SK-N-MC (cell line): ENCODE data around the gene XPO6.
A peak's percentile ranks its signal among the peaks of the same experiment; 100 is the strongest.

Experiments used
- DNase-seq: peaks from one replicate; pipeline ENCODE4 v3.0.0-alpha.2; 2011; ENCODE audit warnings: low read depth, low spot score
- H3K27ac ChIP-seq: fragments of 200-600 bp; sonication (generic); 2 replicates; pipeline ENCODE4 v1.5.1; 2016; ENCODE audit warnings: mixed run types
- H3K36me3 ChIP-seq: fragments of 200-600 bp; sonication (generic); 2 replicates; pipeline ENCODE4 v1.6.1; 2017; ENCODE audit warnings: antibody characterized with exemption, low read length, mixed read lengths; ENCODE audit not compliant: insufficient read depth
- H3K4me3 ChIP-seq: fragments of 200-600 bp; sonication (generic); 2 replicates; pipeline ENCODE4 v1.5.1; 2016
- H3K9ac ChIP-seq: fragments of 200-600 bp; sonication (generic); 2 replicates; pipeline ENCODE4 v1.8.0; 2017; ENCODE audit warnings: mixed run types, mixed read lengths; ENCODE audit not compliant: insufficient read length
- H3K9me3 ChIP-seq: fragments of 200-600 bp; sonication (generic); 2 replicates; pipeline ENCODE4 v1.6.1; 2017; ENCODE audit warnings: low read depth, mild to moderate bottlenecking, antibody characterized with exemption, low read length, moderate library complexity, mixed read lengths
- EZH2 ChIP-seq: fragments of 200-600 bp; sonication (generic); IDR thresholded peaks from one replicate; pipeline ENCODE4 v1.6.1; 2017; ENCODE audit warnings: antibody characterized with exemption
- FOXP2 ChIP-seq: optimal IDR thresholded peaks from 2 replicates; pipeline ENCODE3; 2011; ENCODE audit warnings: mild to moderate bottlenecking, moderate library complexity; ENCODE audit not compliant: insufficient read depth; ENCODE audit errors: extremely low read length, control extremely low read depth
- POLR2AphosphoS5 ChIP-seq: IDR thresholded peaks from 2 replicates; pipeline ENCODE4 v1.6.1; 2012; ENCODE audit warnings: mild to moderate bottlenecking, low read depth, low read length, borderline replicate concordance

Gene XPO6

DNA sequence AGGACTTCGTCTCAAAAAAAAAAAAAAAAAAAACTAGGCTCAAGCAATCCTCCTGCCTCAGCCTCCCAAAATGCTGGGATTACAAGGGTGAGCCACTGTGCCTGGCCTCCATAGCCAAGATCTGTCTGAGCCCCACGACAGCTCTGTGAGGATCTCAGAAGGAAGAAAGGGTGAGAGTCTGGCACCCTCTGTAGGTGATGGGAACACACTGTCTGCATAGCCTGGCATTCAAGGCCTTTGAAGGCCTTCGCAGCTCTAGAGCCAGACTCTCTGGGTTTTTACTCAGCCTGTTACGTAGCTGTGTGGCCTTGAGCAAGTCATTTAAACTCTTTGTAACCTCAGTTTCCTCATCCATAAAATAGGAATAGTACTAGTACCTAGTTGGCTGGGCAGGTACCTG is 6.3 kb upstream of the XPO6 start:
- H3K9me3 ChIP-seq = no peaks in the 10 kb centered on the region
- no peak for DNase-seq
- no peak for TF ChIP-seq EZH2
- no peak for TF ChIP-seq POLR2AphosphoS5
- TF ChIP-seq FOXP2 = no peak
- no peak overlapping the region for H3K9ac ChIP-seq
- no peak overlapping the region for H3K4me3 ChIP-seq
- no peak overlapping the region for H3K27ac ChIP-seq
- H3K36me3 ChIP-seq = no peaks in the 10 kb centered on the region

DNA sequence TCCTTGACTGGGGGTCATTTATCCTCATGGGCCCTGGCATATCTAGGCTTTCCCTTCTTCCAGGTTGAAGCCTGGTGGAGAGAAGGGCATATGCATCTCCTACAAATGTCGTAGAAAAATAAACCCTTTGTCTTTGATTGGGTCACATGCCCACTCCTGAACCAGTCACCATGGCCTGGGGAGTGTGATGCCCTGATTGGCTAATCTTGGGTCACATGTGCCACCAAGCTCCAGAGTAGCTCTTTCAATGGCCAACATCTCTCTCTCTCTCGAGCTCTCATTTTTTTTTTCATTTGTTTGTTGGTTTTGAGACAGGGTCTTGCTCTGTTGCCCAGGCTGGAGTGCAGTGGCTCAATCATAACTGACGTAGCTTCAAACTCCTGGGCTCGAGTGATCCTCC is 5.6 kb upstream of the XPO6 start:
- H3K9me3 ChIP-seq = no peaks in the 10 kb centered on the region
- no peak for DNase-seq
- TF ChIP-seq POLR2AphosphoS5 (no peak), FOXP2 (no peak), EZH2 (no peak)
- no peak overlapping the region for H3K27ac ChIP-seq
- no peaks in the 10 kb centered on the region for H3K36me3 ChIP-seq
- H3K9ac ChIP-seq = no peak overlapping the region
- H3K4me3 ChIP-seq = no peak overlapping the region

DNA sequence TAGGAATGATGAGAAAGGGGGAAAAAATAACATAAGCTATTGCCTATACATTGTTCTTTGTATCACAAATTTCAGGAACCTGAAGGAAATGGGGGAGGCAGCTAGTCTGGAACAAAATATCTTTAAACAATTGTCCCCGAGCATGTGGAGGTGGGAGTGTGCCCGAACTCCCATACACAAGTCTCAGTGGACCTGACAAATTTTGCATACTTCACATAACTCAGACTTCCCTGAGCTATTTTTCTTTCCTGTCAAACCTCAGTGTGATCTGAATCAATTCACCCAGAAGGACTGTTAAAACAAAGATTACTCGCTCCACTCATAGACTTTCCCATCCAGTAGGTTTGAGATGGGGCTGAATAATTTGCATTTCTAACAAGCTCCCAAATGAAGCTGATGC is 1.6 kb upstream of the XPO6 start:
- peaks cover 6% of the 10 kb centered on the region for H3K36me3 ChIP-seq
- no peak for DNase-seq
- TF ChIP-seq FOXP2 (no peak), POLR2AphosphoS5 (no peak), EZH2 (no peak)
- no peak overlapping the region for H3K4me3 ChIP-seq
- no peaks in the 10 kb centered on the region for H3K9me3 ChIP-seq
- no peak overlapping the region for H3K9ac ChIP-seq
- no peak overlapping the region for H3K27ac ChIP-seq

DNA sequence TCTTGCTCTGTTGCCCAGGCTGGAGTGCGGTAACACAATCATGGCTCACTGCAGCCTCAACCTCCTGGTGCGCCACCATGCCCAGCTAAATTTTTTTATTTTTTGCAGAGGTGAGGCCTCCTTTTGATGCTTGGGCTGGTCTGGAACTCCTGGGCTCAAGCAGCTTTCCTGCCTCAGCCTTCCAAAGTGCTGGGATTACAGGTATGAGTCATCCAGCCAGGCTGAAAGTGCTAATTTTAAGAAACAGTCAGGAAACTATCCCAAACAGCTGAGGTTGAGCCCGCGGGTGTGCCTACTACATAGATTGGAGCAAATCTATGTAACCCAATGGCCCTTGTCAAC is 738 bp upstream of the XPO6 start:
- H3K27ac ChIP-seq = peak overlapping the region; percentile 82
- TF ChIP-seq FOXP2 = no peak
- no peak for TF ChIP-seq POLR2AphosphoS5
- TF ChIP-seq EZH2 = no peak
- H3K9ac ChIP-seq = peak overlapping the region; percentile 69
- H3K4me3 ChIP-seq = peak overlapping the region; percentile 89
- peaks cover 12% of the 10 kb centered on the region for H3K36me3 ChIP-seq
- DNase-seq = no peak
- H3K9me3 ChIP-seq = no peaks in the 10 kb centered on the region

DNA sequence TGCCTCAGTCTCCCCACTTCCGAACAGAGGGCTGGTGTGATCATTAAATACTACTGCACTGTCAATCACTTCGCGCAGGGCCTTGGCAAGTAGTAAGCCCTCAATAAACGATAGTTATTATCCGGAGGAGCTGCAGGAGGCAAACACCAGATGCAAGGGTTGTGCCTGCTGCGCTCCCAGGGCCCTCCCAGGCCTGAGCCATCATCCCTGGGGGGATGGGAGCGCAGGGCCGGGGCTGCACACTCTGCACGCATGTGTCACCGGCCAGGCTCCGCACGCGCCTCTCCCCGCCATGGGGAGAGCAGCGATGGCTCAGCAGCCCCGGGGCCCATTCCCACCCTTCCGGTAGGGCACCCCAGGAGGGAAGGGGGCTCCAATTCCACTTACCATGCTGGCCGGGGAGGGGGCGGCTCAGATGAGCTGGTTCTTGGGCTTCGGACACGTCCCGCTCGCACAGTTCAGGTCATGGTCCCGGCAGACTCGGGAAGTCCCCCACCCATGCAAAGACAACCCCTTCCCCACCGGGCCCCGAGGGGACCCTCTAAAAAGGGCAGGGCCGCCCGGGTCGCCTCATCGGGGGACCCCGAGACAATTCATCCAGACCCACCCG is 681 bp downstream of the XPO6 start:
- H3K27ac ChIP-seq = no peak overlapping the region; the same call in 1 of the 2 replicates

DNA sequence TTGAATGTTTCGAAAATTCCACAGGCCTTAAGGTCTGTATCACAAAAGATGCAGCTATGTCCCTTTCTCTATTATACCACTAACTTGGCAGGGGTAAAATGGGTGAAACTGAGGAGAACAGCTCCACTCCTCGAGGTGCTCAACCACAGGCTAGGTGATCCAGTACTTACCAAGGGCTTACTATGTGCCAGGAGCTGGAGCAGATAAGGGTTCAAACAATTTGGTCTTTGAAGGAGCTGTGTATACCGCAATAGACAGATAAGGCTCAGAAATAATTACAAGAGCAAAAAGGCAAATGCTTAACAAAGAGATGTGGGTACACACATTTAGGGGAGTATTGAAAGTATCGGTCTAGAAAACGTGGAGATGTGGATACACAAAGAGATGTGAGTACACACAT is 1.5 kb downstream of the XPO6 start:
- DNase-seq = no peak
- H3K9me3 ChIP-seq = no peaks in the 10 kb centered on the region
- TF ChIP-seq FOXP2 (no peak), EZH2 (no peak), POLR2AphosphoS5 (no peak)
- H3K36me3 ChIP-seq = peaks cover 30% of the 10 kb centered on the region
- peak overlapping the region; percentile 82 for H3K9ac ChIP-seq
- H3K4me3 ChIP-seq = peak overlapping the region; percentile 89
- H3K27ac ChIP-seq = no peak overlapping the region

More for the DNA sequence above, 681 bp downstream of the XPO6 start:
- Histone ChIP-seq H3K9ac (peak overlapping the region; percentile 82), H3K36me3 (peaks cover 22% of the 10 kb centered on the region), H3K4me3 (peak overlapping the region; percentile 89), H3K9me3 (no peaks in the 10 kb centered on the region)
- DNase-seq = no peak
- TF ChIP-seq POLR2AphosphoS5 = peak; percentile 38; the same call in 1 of the 2 replicates
- TF ChIP-seq EZH2 = no peak

DNA sequence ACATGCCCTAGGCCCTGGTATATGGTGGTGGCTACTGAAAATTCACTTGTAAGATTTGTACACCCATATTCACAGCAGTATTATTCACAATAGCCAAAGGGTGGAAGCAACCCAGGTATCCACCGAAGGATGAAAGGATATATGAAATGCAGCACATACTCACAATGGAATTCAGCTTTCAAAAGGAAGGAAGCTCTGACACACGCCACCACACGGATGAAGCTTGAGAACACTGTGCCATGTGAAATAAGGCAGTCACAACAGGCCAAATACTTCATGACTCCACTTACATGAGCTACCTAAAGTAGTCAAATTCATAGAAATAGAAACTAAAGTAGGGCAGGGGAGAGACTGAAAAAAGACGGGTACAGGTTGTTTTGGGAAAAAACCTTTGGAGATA is 2.9 kb downstream of the XPO6 start:
- Histone ChIP-seq H3K36me3 (peaks cover 44% of the 10 kb centered on the region), H3K9me3 (no peaks in the 10 kb centered on the region)

DNA sequence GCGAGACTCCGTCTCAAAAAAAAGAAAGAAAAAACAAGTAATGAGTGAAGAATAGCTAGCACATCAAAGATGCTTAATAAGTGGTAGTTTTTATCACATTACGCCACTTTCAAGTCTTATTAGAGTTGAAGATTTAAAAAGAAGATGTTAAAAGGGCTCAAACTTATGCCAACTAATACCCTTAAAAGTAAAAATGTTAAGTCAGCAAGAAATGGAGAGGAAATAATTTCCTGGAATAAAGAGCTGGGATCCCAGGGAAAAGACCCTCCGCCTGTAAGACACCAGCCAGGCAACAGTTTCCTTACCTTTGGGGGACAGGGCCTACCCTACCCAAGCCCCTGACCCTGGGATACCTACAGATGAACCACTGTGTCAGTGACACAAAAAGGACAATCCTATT is 3.6 kb downstream of the XPO6 start:
- peaks cover 51% of the 10 kb centered on the region for H3K36me3 ChIP-seq
- H3K9me3 ChIP-seq = no peaks in the 10 kb centered on the region
- no peak for TF ChIP-seq FOXP2
- no peak for TF ChIP-seq EZH2
- no peak for TF ChIP-seq POLR2AphosphoS5
- no peak overlapping the region for H3K9ac ChIP-seq
- H3K4me3 ChIP-seq = 0 out of 2 replicates have a peak overlapping the region, but pooled peaks have one; percentile 26
- H3K27ac ChIP-seq = no peak overlapping the region
- DNase-seq = no peak

More for the DNA sequence above, 2.9 kb downstream of the XPO6 start:
- H3K27ac ChIP-seq = no peak overlapping the region
- H3K9ac ChIP-seq = no peak overlapping the region
- TF ChIP-seq EZH2 (no peak), FOXP2 (no peak), POLR2AphosphoS5 (no peak)
- DNase-seq = no peak
- H3K4me3 ChIP-seq = no peak overlapping the region

DNA sequence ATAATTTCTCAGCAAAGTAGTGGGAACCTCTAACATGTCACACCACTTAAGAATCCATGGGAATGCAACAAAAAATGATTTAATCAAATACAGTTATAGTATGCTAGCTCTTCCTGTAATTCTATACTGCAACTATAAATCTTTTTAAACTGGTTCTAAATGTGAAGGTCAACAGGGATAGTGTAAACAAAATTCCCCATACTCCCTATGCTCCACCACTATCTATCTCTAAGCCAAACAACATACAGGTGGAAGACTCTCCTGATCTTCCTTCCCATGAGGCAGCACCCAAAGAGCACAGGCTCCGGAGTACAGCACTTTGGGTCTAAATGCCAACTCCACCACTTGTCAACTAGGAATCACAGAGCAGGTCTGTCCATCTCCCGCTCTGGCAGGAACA is 4.4 kb downstream of the XPO6 start:
- Histone ChIP-seq H3K9ac (no peak overlapping the region), H3K27ac (peak overlapping the region; percentile 62; the same call in 1 of the 2 replicates), H3K36me3 (peaks cover 58% of the 10 kb centered on the region), H3K4me3 (no peak overlapping the region; the same call in 1 of the 2 replicates), H3K9me3 (no peaks in the 10 kb centered on the region)
- no peak for TF ChIP-seq POLR2AphosphoS5
- no peak for TF ChIP-seq EZH2
- no peak for TF ChIP-seq FOXP2
- no peak for DNase-seq
